GM19395 (cell line): Measurements from ENCODE around the gene TOR3A.
"Not testable (repeated sequence)": the region's sequence is repeated elsewhere in the genome, so short reads cannot be mapped to it uniquely, and the experiment has no call there.

Source experiments
- ATAC-seq: cut with Tn5 transposase; IDR thresholded peaks from one replicate; pipeline ENCODE4 v1.9.1; 2021; ENCODE audit warnings: mild to moderate bottlenecking, moderate library complexity; ENCODE audit not compliant: unreplicated experiment

The TOR3A gene

GRCh38 chr1:179081687-179082332, at the start of gene TOR3A:
Gene TOR3A, plus strand, starts transcription at chr1:179082070. Its CDS starts 59 bp downstream, at chr1:179082129.
- ATAC-seq, result peak; percentile 86

- ATAC-seq, result peak; percentile 86
Observed at GRCh38 chr1:179034720-179035119, 47.1 kb upstream of the TOR3A start.

- peak; percentile 47 for ATAC-seq
Observed at GRCh38 chr1:179036844-179037465, 44.9 kb upstream of the TOR3A start.

- no peak for ATAC-seq
Observed at GRCh38 chr1:179038528-179039281, 43.2 kb upstream of the TOR3A start.

DNA sequence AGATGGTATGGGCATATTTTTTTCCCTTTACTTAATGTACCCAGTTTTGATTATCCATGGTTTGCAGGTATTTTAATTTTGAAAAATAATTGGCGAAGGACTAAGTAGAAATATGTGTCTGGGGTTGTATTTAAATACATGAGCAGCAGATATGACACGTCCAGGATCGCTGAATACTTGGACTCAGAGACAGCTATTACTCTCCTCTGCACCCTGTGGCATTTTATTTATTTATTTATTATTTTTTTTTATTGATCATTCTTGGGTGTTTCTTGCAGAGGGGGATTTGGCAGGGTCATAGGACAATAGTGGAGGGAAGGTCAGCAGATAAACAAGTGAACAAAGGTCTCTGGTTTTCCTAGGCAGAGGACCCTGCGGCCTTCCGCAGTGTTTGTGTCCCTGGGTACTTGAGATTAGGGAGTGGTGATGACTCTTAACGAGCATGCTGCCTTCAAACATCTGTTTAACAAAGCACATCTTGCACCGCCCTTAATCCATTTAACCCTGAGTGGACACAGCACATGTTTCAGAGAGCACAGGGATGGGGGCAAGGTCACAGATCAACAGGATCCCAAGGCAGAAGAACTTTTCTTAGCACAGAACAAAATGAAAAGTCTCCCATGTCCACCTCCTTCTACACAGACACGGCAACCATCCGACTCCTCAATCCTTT, 42.2 kb upstream of the TOR3A start:
- not testable (repeated sequence) for ATAC-seq

DNA sequence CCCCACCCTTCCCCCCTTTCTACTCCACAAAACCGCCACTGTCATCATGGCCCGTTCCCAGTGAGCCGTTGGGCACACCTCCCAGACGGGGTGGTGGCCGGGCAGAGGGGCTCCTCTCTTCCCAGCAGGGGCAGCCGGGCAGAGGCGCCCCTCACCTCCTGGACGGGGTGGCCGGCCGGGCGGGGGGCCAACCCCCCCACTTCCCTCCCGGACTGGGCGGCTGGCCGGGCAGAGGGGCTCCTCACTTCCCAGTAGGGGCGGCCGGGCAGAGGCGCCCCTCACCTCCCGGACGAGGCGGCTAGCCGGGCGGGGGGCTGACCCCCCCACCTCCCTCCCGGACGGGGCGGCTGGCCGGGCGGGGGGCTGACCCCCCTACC, 41.7 kb upstream of the TOR3A start:
- not testable (repeated sequence) for ATAC-seq

DNA sequence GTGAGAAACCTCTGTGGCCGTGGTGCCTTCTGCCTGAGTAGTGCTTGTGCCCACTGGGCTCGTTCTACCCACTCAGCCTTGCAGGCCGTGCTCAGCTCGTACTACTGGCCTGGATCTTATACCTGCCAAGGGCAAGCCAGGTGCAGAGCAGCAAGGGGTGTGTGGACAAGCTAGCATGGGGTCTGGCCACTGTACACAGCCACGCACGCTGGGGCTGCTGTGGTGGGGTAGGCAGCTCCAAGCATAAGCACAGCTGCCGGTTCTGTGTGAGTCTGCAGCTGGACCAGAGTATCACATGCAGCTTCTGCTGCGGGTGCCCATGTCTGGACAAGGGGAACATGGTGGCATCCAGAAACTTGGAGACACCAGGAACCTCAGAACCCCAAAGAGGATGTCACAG, 39.8 kb upstream of the TOR3A start:
- ATAC-seq, result no peak

- ATAC-seq, result no peak
Observed at GRCh38 chr1:179042700-179043099, 39.2 kb upstream of the TOR3A start.

GRCh38 chr1:179043266-179043665, 38.6 kb upstream of the TOR3A start:
- no peak for ATAC-seq

DNA sequence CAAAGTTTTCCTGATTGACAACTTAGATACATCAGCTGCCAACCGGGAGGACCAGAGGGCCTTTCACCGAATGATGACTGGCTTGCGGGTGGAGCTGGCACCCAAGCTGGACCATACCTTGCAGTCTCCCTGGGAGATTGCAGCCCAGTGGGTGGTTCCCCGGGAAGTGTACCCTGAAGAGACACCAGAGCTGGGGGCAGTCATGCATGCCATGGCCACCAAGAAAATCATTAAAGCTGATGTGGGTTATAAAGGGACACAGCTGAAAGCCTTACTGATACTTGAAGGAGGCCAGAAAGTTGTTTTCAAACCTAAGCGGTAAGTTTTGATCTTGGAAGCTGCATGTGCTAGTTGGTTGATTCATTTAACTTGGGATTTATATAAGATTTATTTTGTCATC, 38.0 kb upstream of the TOR3A start:
- ATAC-seq, result no peak

DNA sequence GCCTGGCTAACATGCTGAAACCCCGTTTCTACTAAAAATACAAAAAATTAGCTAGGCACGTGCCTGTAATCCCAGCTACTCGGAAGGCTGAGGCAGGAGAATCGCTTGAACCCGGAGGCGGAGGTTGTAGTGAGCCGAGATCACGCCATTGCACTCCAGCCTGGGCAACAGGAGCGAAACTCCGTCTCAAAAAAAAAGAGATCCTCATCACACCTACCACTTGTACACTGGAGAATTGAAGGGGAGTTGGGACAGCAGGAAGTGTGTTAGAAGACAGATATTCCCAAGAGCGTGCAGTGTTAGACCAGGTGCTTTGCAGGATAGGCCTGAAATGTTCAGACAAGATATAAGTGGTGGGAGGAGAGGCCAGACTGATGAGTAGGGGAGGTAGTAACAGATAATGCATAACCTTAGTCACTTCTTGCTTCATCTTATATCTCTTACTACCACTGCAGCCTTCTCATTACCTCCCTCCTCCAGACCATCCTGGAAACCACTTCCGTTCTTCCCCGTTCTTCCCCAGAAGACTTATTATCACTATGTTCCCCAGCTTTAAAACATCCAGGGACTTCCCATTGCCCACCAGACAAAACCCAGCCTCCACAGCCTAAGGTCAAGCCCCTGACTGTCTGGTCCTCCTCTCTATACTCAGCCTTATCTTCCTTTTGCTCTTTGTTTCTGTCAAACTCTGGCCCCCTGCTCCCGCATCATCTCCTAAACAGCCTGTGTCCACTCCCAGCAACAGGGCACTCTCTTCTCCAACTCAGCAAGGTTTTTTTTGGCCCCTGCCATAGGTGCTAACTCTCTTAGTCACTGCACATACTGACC, 34.8 kb upstream of the TOR3A start:
- no peak for ATAC-seq

DNA sequence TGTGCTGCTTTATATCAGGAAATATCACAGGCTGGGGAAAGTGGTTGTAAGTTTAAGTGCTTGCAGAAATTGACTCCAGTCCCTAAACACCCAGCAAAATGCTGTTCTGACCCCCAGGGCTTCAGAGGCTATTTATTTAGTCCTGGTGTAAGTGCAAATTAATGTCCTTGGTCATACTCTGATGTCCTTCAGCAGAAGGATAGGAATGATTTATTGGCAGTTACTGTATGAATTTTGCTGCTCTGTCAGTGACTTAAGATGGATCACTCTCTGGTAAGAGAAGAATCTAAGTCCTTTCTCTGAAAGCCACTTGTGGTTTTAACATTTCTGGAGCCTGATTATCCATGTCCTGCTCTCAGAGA, 34.3 kb upstream of the TOR3A start:
- ATAC-seq, result no peak

DNA sequence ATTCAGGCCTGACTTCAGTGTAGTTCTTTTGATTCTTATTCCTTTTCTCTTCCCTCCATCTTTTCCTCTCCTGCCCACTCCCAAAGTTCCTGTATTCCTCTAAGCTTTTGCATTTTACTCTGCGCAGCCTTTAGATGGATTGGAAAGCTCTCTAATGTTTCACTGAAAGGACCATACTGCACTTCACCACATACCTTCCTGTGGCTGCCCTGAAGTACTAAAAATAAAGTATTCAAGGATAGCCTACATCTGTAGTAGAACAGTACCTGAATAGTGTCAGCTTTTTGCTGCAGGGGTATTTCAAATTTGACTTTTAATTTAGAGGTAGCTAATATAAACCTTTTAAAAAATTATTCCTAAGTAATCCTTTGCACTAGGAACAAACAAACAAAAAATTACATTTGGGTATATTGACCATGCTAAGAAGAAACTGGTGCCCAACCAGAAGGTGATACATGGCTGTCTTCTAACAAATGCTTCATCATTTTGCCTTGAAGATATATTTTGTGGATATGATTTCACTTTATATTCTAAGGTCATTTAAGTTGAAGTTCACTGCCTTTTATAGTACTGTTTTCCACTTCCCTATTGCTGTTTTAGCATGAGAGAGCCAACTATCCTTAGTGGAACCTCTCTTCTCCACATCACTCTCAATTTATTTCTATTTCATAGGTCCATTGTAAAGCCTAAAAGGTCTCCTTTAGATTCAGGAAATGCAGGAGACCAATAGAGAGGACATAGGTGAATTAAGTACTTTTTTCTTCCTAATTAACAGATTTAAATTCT, 33.3 kb upstream of the TOR3A start:
- ATAC-seq, result no peak

GRCh38 chr1:179052776-179053175, 29.1 kb upstream of the TOR3A start:
- no peak for ATAC-seq

GRCh38 chr1:179053486-179053885, 28.4 kb upstream of the TOR3A start:
- ATAC-seq, result no peak

DNA sequence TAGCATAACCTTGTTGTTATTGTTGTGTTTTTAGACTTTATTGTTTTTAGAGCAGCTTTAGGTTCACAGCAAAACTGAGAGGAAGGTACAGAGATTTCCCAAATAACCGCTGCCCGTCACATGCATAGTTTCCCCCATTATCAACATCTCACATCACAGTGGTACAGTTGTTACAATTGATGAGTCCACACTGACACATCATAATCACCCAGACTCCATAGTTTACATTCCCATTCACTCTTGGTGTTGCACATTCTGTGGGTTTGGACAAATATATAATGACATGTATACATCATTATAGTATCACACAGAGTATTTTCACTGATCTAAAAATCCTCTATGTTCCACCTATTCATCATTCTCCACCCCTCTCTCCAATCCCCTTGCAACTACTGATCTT, 25.9 kb upstream of the TOR3A start:
- no peak for ATAC-seq

DNA sequence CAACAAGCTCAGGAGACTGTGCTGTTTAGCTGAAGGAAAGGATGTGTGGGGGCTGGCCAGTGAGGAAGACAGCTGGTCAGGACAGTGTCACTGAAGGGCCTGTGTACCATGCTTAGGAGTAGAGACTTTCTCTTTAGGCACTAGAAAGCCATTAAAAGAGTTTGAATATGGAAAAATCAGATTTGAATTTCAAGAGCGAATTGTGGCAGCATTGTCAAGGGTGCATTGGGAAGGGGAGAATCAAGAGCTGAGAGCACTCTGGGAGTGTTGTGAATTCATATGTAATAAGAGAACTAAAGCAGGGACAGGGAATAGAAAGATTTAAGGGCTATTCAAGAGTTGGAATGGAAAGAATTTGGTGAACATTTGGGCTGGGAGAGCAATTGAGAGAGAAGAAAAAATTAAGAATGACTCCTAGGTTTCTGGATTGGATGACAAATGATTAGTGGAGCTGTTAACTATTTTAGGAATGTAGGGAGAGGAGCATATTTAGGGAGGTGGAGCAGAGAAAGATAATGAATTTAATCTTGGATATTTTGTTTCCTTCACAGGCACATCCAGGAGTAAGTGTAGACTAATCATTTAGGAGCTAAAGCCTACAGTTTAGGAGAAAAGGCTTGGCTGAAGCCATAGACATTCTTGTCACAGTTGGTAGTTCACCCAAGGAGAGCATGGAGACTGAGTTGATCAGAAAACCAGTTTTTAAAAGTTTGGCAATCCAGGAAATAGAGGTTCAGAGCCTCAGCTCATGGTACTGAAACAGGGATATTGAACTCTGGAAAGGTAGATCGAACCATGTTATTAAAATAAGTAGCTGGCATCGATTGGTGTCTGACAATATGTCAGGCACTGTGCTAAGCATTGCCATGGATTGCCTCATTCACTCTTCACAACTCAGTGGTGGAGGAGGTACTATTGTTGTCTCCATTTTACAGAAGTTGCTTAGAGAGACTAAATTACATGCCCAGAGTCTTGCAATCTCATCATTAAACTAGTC, 23.1 kb upstream of the TOR3A start:
- no peak for ATAC-seq

- no peak for ATAC-seq
Observed at GRCh38 chr1:179061360-179062282, 20.2 kb upstream of the TOR3A start.
